Neural cell (in vitro differentiated cells): Measurements from ENCODE around the gene JAZF1.

ENCODE experiments used
- EP300 ChIP-seq: fragments of 450-650 bp; conservative IDR thresholded peaks from 2 replicates; pipeline ENCODE4 v1.6.1; 2014; ENCODE audit warnings: antibody characterized with exemption, mild to moderate bottlenecking, moderate library complexity; ENCODE audit not compliant: poor library complexity, severe bottlenecking
- EZH2 ChIP-seq: fragments of 200-600, 300-800 bp; shearing (Covaris generic), sonication (generic); IDR thresholded peaks from 2 replicates; pipeline ENCODE4 v1.6.1; 2014; ENCODE audit warnings: antibody characterized with exemption, low read length, borderline replicate concordance, mild to moderate bottlenecking; ENCODE audit not compliant: insufficient read depth, poor library complexity, severe bottlenecking
- POLR2AphosphoS5 ChIP-seq: IDR thresholded peaks from 2 replicates; pipeline ENCODE4 v1.6.1; 2012
- RAD21 ChIP-seq: fragments of 450-650 bp; conservative IDR thresholded peaks from 2 replicates; pipeline ENCODE4 v1.6.1; 2014; ENCODE audit warnings: antibody characterized with exemption, mild to moderate bottlenecking, moderate library complexity
- SMC3 ChIP-seq: fragments of 450-650 bp; conservative IDR thresholded peaks from 2 replicates; pipeline ENCODE4 v1.6.1; 2014; ENCODE audit warnings: antibody characterized with exemption, mild to moderate bottlenecking, moderate library complexity; ENCODE audit not compliant: poor library complexity
- TF ChIP-seq, protein P1 (sequence below): fragments of 450-650 bp; IDR thresholded peaks from 2 replicates; pipeline ENCODE4 v1.5.1; 2014; ENCODE audit warnings: antibody characterized with exemption, mild to moderate bottlenecking, moderate library complexity; ENCODE audit not compliant: poor library complexity, severe bottlenecking
- TF ChIP-seq, protein P2 (sequence below): IDR thresholded peaks from 2 replicates; pipeline ENCODE4 v1.6.1; 2012; ENCODE audit warnings: borderline replicate concordance

DNA sequence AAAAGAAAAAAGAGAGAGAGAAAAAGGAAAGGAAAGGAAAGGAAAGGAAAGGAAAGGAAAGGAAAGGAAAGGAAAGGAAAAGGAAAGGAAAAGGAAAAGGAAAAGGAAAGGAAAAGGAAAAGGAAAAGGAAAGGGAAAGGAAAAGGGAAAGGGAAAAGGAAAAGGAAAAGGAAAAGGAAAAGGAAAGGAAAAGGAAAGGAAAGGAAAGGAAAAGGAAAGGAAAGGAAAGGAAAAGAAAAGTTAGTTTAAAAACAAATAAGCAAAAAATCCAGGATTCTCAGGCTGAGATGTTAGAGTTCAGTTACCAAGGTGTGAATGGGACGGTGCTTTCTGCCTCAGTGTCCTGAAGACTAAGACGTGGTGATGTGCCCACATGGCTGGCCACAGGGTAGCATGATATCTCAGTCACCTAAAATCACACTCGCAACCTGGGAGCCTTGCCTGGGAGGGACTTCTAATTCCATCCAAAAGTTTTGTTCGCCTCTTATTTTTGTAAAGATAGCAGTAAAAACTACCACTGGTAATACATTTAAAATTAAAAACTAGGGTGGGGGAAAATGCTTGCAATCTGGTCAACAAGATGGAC lies 70.1 kb downstream of the JAZF1 start:
- TF ChIP-seq, protein P1, sequence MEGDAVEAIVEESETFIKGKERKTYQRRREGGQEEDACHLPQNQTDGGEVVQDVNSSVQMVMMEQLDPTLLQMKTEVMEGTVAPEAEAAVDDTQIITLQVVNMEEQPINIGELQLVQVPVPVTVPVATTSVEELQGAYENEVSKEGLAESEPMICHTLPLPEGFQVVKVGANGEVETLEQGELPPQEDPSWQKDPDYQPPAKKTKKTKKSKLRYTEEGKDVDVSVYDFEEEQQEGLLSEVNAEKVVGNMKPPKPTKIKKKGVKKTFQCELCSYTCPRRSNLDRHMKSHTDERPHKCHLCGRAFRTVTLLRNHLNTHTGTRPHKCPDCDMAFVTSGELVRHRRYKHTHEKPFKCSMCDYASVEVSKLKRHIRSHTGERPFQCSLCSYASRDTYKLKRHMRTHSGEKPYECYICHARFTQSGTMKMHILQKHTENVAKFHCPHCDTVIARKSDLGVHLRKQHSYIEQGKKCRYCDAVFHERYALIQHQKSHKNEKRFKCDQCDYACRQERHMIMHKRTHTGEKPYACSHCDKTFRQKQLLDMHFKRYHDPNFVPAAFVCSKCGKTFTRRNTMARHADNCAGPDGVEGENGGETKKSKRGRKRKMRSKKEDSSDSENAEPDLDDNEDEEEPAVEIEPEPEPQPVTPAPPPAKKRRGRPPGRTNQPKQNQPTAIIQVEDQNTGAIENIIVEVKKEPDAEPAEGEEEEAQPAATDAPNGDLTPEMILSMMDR = no peak
- TF ChIP-seq POLR2AphosphoS5 = no peak
- TF ChIP-seq RAD21 = no peak
- TF ChIP-seq EZH2 = no peak
- TF ChIP-seq, protein P2, sequence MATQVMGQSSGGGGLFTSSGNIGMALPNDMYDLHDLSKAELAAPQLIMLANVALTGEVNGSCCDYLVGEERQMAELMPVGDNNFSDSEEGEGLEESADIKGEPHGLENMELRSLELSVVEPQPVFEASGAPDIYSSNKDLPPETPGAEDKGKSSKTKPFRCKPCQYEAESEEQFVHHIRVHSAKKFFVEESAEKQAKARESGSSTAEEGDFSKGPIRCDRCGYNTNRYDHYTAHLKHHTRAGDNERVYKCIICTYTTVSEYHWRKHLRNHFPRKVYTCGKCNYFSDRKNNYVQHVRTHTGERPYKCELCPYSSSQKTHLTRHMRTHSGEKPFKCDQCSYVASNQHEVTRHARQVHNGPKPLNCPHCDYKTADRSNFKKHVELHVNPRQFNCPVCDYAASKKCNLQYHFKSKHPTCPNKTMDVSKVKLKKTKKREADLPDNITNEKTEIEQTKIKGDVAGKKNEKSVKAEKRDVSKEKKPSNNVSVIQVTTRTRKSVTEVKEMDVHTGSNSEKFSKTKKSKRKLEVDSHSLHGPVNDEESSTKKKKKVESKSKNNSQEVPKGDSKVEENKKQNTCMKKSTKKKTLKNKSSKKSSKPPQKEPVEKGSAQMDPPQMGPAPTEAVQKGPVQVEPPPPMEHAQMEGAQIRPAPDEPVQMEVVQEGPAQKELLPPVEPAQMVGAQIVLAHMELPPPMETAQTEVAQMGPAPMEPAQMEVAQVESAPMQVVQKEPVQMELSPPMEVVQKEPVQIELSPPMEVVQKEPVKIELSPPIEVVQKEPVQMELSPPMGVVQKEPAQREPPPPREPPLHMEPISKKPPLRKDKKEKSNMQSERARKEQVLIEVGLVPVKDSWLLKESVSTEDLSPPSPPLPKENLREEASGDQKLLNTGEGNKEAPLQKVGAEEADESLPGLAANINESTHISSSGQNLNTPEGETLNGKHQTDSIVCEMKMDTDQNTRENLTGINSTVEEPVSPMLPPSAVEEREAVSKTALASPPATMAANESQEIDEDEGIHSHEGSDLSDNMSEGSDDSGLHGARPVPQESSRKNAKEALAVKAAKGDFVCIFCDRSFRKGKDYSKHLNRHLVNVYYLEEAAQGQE = no peak
- no peak for TF ChIP-seq SMC3
- TF ChIP-seq EP300 = no peak
